ENCODE measurements around the gene MCHR1. TPM values are rescaled to one million over a fixed set of nuclear protein-coding genes. Genes with fewer than 3 reads are reported as not detected.

The MCHR1 gene
- under 1 TPM; 0.26 to 0.47 (median 0.28) TPM for polyA plus RNA-seq (ENCODE audit: insufficient read length in 3 of 3)
- long read RNA-seq, donor 1 = 0 reads
- long read RNA-seq, donor 2, partial matches to known transcripts = 0 of 1 reads
- long read RNA-seq, donor 2, other reads (novel, unspliced or antisense) = 0 of 1 reads
- long read RNA-seq, donor 3 = 0 reads
- long read RNA-seq, donor 4 = 0 reads
- long read RNA-seq, donor 5 = 0 reads
- long read RNA-seq, donor 6, partial matches to known transcripts = 0 of 1 reads
- long read RNA-seq, donor 6, other reads (novel, unspliced or antisense) = 0 of 1 reads
- long read RNA-seq, donor 7 = 0 reads
- long read RNA-seq, donor 8 = 0 reads
- long read RNA-seq, donor 9 = 0 reads
- long read RNA-seq, donor 10 = 0 reads
- long read RNA-seq, donor 11 = 0 reads
- long read RNA-seq, donor 12 = 0 reads
- long read RNA-seq, donor 13 = 0 reads
- long read RNA-seq, donor 14 = 0 reads
- long read RNA-seq, donor 15 = 0 reads
- long read RNA-seq, donor 16 = 0 reads

GRCh38 chr22:40679249-40679963 lies at the start of gene MCHR1:
TSS of gene MCHR1 (plus strand) at chr22:40679484. CDS start at chr22:40679653, 169 bp downstream.
- no peak for DNase-seq (ENCODE audit: extremely low read depth in 1 of 11, low read depth in 9 of 11, low spot score in 4 of 11)

DNA sequence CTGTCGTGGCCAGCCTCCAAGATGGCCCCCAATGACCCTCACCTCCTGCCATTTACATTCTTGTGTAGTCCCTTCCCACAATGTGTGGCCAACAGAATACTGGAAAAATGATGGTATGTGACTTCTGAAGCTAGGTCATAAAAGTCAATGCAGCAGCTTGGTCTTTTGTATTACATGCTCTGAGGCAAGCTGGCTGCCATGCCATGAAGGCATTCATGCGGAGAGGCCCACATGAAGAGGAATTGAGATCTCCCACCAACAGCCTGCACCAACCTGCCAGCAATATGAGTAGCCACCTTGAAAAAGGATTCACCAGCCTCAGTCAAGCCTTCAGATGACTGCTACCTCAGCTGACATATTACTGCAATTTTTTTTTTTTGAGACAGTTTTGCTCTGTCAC lies 47.4 kb upstream of the MCHR1 start:
- DNase-seq (ENCODE audit: extremely low read depth in 1 of 11, low read depth in 9 of 11, low spot score in 4 of 11) = no peak

DNA sequence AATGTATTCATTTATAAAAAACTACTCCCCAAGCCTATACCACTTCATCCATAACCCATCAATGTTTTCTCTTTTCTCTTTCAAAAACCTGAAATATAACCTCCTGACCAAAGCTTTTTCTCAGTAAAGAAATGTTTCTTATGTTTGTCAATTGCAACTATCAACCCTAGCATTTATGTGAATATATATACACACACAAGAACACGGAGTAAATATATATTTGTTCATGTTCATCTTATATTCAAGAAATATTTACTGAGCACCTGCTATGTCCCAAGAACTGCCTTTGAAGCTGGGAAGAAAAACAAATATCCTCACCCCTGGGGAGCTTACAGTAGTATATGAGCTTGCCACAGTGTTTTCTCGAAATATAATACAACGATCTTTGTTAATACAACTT lies 46.2 kb upstream of the MCHR1 start:
- no peak for DNase-seq (ENCODE audit: extremely low read depth in 1 of 11, low read depth in 9 of 11, low spot score in 4 of 11)

DNA sequence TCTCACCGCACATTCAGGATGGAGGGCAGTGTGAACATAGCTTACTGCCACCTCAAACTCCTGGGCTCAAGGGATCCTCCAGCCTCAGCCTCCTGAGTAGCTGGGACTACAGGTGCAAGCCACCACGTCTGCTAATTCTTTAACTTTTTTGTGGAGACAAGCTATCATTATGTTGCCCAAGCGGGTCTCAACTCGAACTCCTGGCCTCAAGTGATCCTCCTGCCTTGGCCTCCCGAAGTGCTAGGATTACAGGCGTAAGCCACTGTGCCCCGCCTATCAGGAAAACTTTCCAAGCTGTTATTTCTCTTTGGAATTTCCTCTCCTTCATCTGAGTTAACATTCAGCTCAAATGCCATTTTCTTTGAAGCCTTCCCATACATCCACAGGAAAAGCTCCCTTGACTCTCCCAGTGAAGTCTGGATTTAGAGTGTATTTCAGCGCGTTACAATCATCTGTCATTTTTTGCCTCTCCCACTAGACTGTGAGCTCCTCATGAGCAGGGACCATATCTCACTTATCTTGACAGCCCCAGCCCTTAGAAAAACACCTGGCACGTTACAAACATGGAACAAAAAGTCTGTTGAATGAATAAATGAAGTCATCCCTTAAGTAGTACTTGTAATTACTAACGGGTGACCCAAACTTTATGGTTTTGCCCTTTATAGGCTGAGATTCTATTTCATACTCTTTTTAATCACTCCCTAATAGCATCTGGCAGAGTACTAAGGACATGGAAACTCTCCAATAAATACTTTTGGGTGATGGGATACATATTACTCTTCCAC lies 45.0 kb upstream of the MCHR1 start:
- no peak for DNase-seq (ENCODE audit: extremely low read depth in 1 of 11, low read depth in 9 of 11, low spot score in 4 of 11)

GRCh38 chr22:40635043-40635939 lies 44.0 kb upstream of the MCHR1 start:
- no peak for DNase-seq (ENCODE audit: extremely low read depth in 1 of 11, low read depth in 9 of 11, low spot score in 4 of 11)

GRCh38 chr22:40635940-40636379 lies 43.3 kb upstream of the MCHR1 start:
- DNase-seq (ENCODE audit: extremely low read depth in 1 of 11, low read depth in 9 of 11, low spot score in 4 of 11) = no peak

GRCh38 chr22:40636380-40637182 lies 42.7 kb upstream of the MCHR1 start, which contains the start of gene MRTFA:
TSS of gene MRTFA (minus strand) at chr22:40636719.
- DNase-seq (ENCODE audit: extremely low read depth in 1 of 11, low read depth in 9 of 11, low spot score in 4 of 11) = peak; percentile 96 to 100 (median 100)

- peak in 2 of 11 donors; percentile 36 to 55 for DNase-seq (ENCODE audit: extremely low read depth in 1 of 11, low read depth in 9 of 11, low spot score in 4 of 11)
These were observed 41.8 kb upstream of the MCHR1 start for GRCh38 chr22:40637183-40638150.

DNA sequence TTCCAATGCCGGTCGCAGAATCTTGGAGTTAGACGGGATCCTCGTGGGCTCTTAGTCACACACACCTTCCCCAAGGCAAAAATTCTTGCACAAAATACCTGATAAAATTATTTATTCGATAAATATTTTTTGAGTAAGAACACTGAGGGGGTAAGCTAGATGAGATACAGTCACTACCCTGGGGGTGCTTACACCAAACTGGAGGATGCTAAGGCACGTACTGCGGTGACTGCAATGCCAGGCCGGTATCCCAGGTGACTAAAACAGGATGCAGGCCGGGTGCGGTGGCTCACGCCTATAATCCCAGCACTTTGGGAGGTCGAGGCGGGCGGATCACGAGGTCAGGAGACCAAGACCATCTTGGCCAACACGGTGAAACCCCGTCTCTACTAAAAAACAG lies 41.0 kb upstream of the MCHR1 start:
- no peak for DNase-seq (ENCODE audit: extremely low read depth in 1 of 11, low read depth in 9 of 11, low spot score in 4 of 11)

DNA sequence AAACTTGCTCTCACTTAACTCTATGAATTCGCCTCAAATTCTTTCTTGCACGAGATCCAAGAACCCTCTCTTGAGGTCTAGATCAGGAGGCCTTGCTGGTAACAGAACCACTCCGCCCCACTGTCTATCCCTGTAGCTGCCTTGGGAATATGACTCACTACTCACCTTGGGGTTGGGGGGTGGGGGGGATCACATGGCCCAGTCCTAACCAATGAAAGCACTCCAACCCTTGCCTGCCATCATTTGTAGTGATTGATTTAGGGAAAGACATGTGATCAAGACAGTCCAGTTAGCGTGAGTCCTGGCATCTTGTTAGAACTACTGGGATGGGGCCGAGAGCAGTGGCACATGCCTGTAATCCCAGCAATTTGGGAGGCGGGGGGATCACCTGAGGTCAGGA lies 38.0 kb upstream of the MCHR1 start:
- no peak for DNase-seq (ENCODE audit: extremely low read depth in 1 of 11, low read depth in 9 of 11, low spot score in 4 of 11)

DNA sequence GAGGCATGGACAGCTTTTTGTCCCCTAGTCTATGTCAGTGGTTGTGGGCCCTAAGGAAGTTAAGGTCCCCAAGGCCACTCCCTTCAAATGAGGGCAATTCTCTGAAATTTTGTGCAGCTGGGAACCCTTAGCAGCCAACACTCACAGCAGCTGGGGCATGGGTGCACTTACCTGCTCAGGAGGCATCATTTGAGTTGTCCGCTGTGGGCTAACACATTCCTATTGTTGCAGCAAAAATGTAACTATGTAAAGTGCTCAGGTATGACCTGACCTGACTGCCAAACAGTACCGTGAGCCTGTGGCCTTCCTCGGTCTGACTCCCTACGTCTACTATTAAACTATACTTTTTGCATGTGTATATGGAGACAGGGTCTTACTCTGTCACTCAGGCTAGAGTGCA lies 37.0 kb upstream of the MCHR1 start:
- no peak for DNase-seq (ENCODE audit: extremely low read depth in 1 of 11, low read depth in 9 of 11, low spot score in 4 of 11)

DNA sequence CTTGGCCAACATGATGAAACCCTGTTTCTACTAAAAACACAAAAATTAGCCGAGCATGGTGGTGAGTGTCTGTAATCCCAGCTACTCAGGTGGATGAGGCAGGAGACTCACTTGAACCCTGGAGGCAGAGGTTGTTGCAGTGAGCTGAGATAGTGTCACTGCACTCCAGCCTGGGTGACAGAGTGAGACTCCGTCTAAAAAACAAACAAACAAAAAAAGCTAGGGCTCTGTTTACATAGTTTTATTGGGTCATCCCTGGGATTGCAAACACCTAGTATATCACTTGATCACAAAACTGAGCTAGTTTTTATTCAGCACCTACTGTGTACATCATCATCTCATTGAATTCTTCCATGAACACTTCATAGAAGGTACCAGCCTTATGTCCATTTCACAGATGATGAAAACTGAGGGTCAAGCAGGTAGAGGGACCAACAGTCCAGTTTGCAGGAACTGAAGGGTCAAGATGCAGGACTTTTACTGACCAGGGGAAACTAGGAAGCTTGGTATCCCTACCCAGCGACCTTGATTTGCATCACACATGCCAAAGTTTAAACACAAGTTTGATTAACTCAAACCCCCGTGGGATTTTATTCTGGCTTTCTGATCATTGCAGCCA lies 33.6 kb upstream of the MCHR1 start:
- DNase-seq (ENCODE audit: extremely low read depth in 1 of 11, low read depth in 9 of 11, low spot score in 4 of 11) = no peak

GRCh38 chr22:40648386-40648785 lies 30.9 kb upstream of the MCHR1 start:
- DNase-seq (ENCODE audit: extremely low read depth in 1 of 11, low read depth in 9 of 11, low spot score in 4 of 11) = no peak

- DNase-seq (ENCODE audit: extremely low read depth in 1 of 11, low read depth in 9 of 11, low spot score in 4 of 11) = no peak
These were observed 28.2 kb upstream of the MCHR1 start for GRCh38 chr22:40651057-40651456.

GRCh38 chr22:40651563-40652501 lies 27.5 kb upstream of the MCHR1 start:
- DNase-seq (ENCODE audit: extremely low read depth in 1 of 11, low read depth in 9 of 11, low spot score in 4 of 11) = peak in 7 of 11 donors; percentile 36 to 79 (median 68)
